ENCODE measurements around the gene SIPA1.
"Not testable (repeated sequence)": the region's sequence is repeated elsewhere in the genome, so short reads cannot be mapped to it uniquely, and the experiment has no call there.

The SIPA1 gene

DNA sequence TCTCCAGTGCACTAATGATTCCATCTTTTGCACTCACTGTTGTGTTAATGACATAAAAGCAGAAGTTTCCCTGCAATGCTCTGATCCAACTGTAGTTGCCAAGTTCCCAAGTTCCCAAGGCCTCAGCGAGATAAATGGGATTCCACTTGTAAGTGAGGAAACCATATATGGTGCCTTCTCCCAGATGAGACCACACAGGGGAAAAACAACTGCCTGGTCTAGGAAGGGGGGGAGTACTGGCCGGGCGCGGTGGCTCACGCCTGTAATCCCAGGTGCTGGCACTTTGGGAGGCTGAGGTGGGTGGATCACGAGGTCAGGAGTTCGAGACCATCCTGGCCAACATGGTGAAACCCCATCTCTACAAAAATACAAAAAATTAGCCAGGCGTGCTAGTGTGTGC is 48.1 kb downstream of the SIPA1 start:
- no peak overlapping the region for H4K8ac ChIP-seq (ENCODE audit: low read length)
- no peak for DNase-seq

DNA sequence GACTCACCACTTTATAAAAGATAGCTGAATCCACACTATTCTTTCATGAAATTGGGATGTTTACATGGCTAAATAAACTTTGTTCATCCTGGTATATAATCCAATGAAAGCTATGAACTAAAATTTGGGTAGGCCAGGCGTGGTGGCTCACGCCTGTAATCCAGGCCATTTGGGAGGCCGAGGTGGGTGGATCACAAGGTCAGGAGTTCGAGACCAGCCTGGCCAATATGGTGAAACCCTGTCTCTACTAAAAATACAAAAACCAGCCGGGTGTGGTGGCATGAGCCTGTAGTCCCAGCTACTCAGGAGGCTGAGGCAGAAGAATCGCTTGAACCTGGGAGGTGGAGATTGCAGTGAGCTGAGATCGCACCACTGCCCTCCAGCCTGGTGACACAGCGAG is 53.9 kb downstream of the SIPA1 start:
- not testable (repeated sequence) for DNase-seq; H3K4ac ChIP-seq (ENCODE audit: low read depth in 1 of 2, low read length in 2 of 2); H2BK5ac ChIP-seq (ENCODE audit: low read depth, low read length, poor library complexity, severe bottlenecking); H3K79me1 ChIP-seq (replicated peaks; ENCODE audit: low read length, poor library complexity, severe bottlenecking); H3K36me3 ChIP-seq (ENCODE audit: control insufficient read depth in 1 of 2, insufficient read depth in 2 of 2, low read depth in 1 of 2, low read length in 2 of 2); H2BK12ac ChIP-seq (ENCODE audit: low read length in 2 of 2); H2AK5ac ChIP-seq (ENCODE audit: low read length, severe bottlenecking); H2AFZ ChIP-seq (ENCODE audit: low read depth, low read length); H3K18ac ChIP-seq (ENCODE audit: low read depth in 1 of 2, low read length in 2 of 2); H3K9ac ChIP-seq (ENCODE audit: low read length); H3K23ac ChIP-seq (ENCODE audit: low read length in 2 of 2); H4K91ac ChIP-seq (ENCODE audit: low read length); H3K14ac ChIP-seq (ENCODE audit: low read length in 2 of 2); H3K4me1 ChIP-seq (ENCODE audit: control insufficient read depth, insufficient read depth, low read depth, low read length); H3K9me3 ChIP-seq (ENCODE audit: control insufficient read depth, low read length); H3K27ac ChIP-seq (ENCODE audit: low read length, poor library complexity, severe bottlenecking); H2BK120ac ChIP-seq (ENCODE audit: low read depth, low read length); H3K4me3 ChIP-seq (ENCODE audit: insufficient read depth in 1 of 2, low read depth in 1 of 2, low read length in 2 of 2); H4K8ac ChIP-seq (ENCODE audit: low read length); H2BK15ac ChIP-seq (ENCODE audit: low read depth, poor library complexity, severe bottlenecking); H3K4me2 ChIP-seq (ENCODE audit: low read length, poor library complexity, severe bottlenecking)
- H3K27me3 ChIP-seq (ENCODE audit: control insufficient read depth in 1 of 2, insufficient read depth in 1 of 2, low read length in 2 of 2) = peaks cover 6 to 17% of the 10 kb centered on the region in 2 experiments
- 92% methylated on average over 7 of the region's 8 CpGs for WGBS

More for the DNA sequence above, 48.1 kb downstream of the SIPA1 start:
- H3K27ac ChIP-seq (ENCODE audit: low read length, poor library complexity, severe bottlenecking) = no peak overlapping the region
- no peaks in the 10 kb centered on the region for H3K36me3 ChIP-seq (ENCODE audit: control insufficient read depth in 1 of 2, insufficient read depth in 2 of 2, low read depth in 1 of 2, low read length in 2 of 2)
- H3K14ac ChIP-seq (ENCODE audit: low read length in 2 of 2) = no peak overlapping the region
- H2AK5ac ChIP-seq (ENCODE audit: low read length, severe bottlenecking) = no peak overlapping the region
- H3K27me3 ChIP-seq (ENCODE audit: control insufficient read depth in 1 of 2, insufficient read depth in 1 of 2, low read length in 2 of 2) = peaks cover 23 to 24% of the 10 kb centered on the region in 2 experiments
- no peak overlapping the region for H2BK5ac ChIP-seq (ENCODE audit: low read depth, low read length, poor library complexity, severe bottlenecking)
- no peak overlapping the region for H3K4me2 ChIP-seq (ENCODE audit: low read length, poor library complexity, severe bottlenecking)
- no peaks in the 10 kb centered on the region for H3K4me1 ChIP-seq (ENCODE audit: control insufficient read depth, insufficient read depth, low read depth, low read length)
- 93% methylated on average over 3 of the region's 8 CpGs for WGBS
- H3K23ac ChIP-seq (ENCODE audit: low read length in 2 of 2) = no peak overlapping the region
- H3K18ac ChIP-seq (ENCODE audit: low read depth in 1 of 2, low read length in 2 of 2) = no peak overlapping the region
- no peaks in the 10 kb centered on the region for H3K9me3 ChIP-seq (ENCODE audit: control insufficient read depth, low read length)
- no peak overlapping the region for H2BK12ac ChIP-seq (ENCODE audit: low read length in 2 of 2)
- H4K91ac ChIP-seq (ENCODE audit: low read length) = no peak overlapping the region
- no peak overlapping the region for H3K9ac ChIP-seq (ENCODE audit: low read length)
- H2AFZ ChIP-seq (ENCODE audit: low read depth, low read length) = no peak overlapping the region
- H3K4me3 ChIP-seq (ENCODE audit: insufficient read depth in 1 of 2, low read depth in 1 of 2, low read length in 2 of 2) = no peak overlapping the region
- no peak overlapping the region for H2BK120ac ChIP-seq (ENCODE audit: low read depth, low read length)
- H2BK15ac ChIP-seq (ENCODE audit: low read depth, poor library complexity, severe bottlenecking) = no peak overlapping the region
- no peaks in the 10 kb centered on the region for H3K79me1 ChIP-seq (replicated peaks; ENCODE audit: low read length, poor library complexity, severe bottlenecking)
- no peak overlapping the region for H3K4ac ChIP-seq (ENCODE audit: low read depth in 1 of 2, low read length in 2 of 2)

DNA sequence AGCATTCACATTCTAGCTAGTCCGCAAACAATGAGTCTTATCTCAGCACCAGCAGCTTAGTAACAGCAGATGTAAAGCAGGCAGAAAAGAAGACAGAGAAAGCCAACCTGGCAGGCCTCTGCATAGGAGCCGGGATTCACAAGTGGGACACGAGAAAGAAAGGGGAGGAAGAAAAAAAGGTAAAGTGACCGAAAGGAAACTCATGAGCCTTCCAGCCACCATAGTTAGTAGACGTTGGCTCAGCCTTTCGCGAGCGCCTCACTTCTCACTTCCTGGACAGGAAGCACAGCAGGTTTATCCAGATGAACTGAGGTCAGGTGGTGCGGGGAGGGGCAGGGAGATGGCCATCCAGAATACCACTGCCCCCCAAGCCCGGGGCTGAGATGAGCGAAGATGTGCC is 54.5 kb downstream of the SIPA1 start:
- Histone ChIP-seq H3K27ac (ENCODE audit: low read length, poor library complexity, severe bottlenecking) (no peak overlapping the region), H3K23ac (ENCODE audit: low read length in 2 of 2) (no peak overlapping the region), H3K9ac (ENCODE audit: low read length) (no peak overlapping the region), H3K4me1 (ENCODE audit: control insufficient read depth, insufficient read depth, low read depth, low read length) (no peaks in the 10 kb centered on the region), H2AK5ac (ENCODE audit: low read length, severe bottlenecking) (no peak overlapping the region), H2BK120ac (ENCODE audit: low read depth, low read length) (no peak overlapping the region), H3K79me1 (replicated peaks; ENCODE audit: low read length, poor library complexity, severe bottlenecking) (no peaks in the 10 kb centered on the region), H3K14ac (ENCODE audit: low read length in 2 of 2) (no peak overlapping the region), H3K4ac (ENCODE audit: low read depth in 1 of 2, low read length in 2 of 2) (no peak overlapping the region), H3K9me3 (ENCODE audit: control insufficient read depth, low read length) (no peaks in the 10 kb centered on the region), H2BK5ac (ENCODE audit: low read depth, low read length, poor library complexity, severe bottlenecking) (no peak overlapping the region), H3K4me2 (ENCODE audit: low read length, poor library complexity, severe bottlenecking) (no peak overlapping the region), H3K4me3 (ENCODE audit: insufficient read depth in 1 of 2, low read depth in 1 of 2, low read length in 2 of 2) (no peak overlapping the region), H2BK12ac (ENCODE audit: low read length in 2 of 2) (no peak overlapping the region), H2BK15ac (ENCODE audit: low read depth, poor library complexity, severe bottlenecking) (no peak overlapping the region), H3K36me3 (ENCODE audit: control insufficient read depth in 1 of 2, insufficient read depth in 2 of 2, low read depth in 1 of 2, low read length in 2 of 2) (no peaks in the 10 kb centered on the region), H4K91ac (ENCODE audit: low read length) (no peak overlapping the region), H3K27me3 (ENCODE audit: control insufficient read depth in 1 of 2, insufficient read depth in 1 of 2, low read length in 2 of 2) (peaks cover 6 to 16% of the 10 kb centered on the region in 2 experiments), H2AFZ (ENCODE audit: low read depth, low read length) (no peak overlapping the region), H4K8ac (ENCODE audit: low read length) (peak overlapping the region; percentile 41), H3K18ac (ENCODE audit: low read depth in 1 of 2, low read length in 2 of 2) (no peak overlapping the region)
- DNase-seq = no peak
- 84% methylated on average over 11 of the region's 11 CpGs for WGBS

DNA sequence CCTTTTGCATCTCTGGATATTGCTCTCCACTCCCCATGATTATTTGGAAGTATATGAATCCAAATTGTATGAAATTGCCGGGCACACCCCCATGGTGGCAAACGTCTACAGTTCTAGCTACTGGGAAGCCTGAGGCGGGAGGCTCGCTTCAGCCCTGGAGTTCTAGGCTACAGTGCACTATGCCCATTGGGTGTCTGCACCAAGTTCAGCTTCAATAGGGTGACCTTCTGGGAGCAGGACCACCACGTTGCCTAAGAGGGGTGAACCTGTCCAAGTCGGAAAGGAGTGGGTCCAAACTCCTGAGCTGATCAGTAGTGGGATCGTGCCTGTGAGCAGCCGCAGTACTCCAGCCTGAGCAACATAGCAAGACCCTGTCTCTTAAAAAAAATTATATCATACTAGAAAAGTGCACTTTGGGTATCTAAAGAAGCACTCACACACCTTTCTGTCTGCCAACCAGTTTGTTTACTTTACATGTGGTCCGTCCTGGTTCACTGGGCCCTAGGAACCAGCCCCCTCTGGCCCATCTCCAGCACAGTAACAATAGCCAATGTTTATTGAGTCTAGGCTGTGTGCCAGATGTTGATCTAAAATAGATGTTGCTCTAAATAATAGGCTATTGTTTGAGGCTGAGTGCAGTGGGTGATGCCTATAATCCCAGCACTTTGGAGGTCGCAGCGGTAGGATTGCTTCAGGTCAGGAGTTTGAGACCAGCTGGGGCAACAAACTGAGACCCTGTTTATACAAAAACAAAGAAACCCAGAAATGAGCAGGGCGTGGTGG is 57.7 kb downstream of the SIPA1 start:
- no peak overlapping the region for H2BK120ac ChIP-seq (ENCODE audit: low read depth, low read length)
- no peak overlapping the region for H3K23ac ChIP-seq (ENCODE audit: low read length in 2 of 2)
- DNase-seq = no peak
- no peak overlapping the region for H3K4me3 ChIP-seq (ENCODE audit: insufficient read depth in 1 of 2, low read depth in 1 of 2, low read length in 2 of 2)
- H4K91ac ChIP-seq (ENCODE audit: low read length) = no peak overlapping the region
- no peak overlapping the region for H2AFZ ChIP-seq (ENCODE audit: low read depth, low read length)
- H3K14ac ChIP-seq (ENCODE audit: low read length in 2 of 2) = no peak overlapping the region
- H3K4ac ChIP-seq (ENCODE audit: low read depth in 1 of 2, low read length in 2 of 2) = no peak overlapping the region
- no peak overlapping the region for H3K9ac ChIP-seq (ENCODE audit: low read length)
- H3K36me3 ChIP-seq (ENCODE audit: control insufficient read depth in 1 of 2, insufficient read depth in 2 of 2, low read depth in 1 of 2, low read length in 2 of 2) = no peaks in the 10 kb centered on the region
- no peak overlapping the region for H3K4me2 ChIP-seq (ENCODE audit: low read length, poor library complexity, severe bottlenecking)
- H3K27me3 ChIP-seq (ENCODE audit: control insufficient read depth in 1 of 2, insufficient read depth in 1 of 2, low read length in 2 of 2) = peaks cover 25 to 29% of the 10 kb centered on the region in 2 experiments
- no peaks in the 10 kb centered on the region for H3K4me1 ChIP-seq (ENCODE audit: control insufficient read depth, insufficient read depth, low read depth, low read length)
- H3K18ac ChIP-seq (ENCODE audit: low read depth in 1 of 2, low read length in 2 of 2) = no peak overlapping the region
- H3K79me1 ChIP-seq (replicated peaks; ENCODE audit: low read length, poor library complexity, severe bottlenecking) = no peaks in the 10 kb centered on the region
- no peak overlapping the region for H2BK12ac ChIP-seq (ENCODE audit: low read length in 2 of 2)
- H2BK5ac ChIP-seq (ENCODE audit: low read depth, low read length, poor library complexity, severe bottlenecking) = no peak overlapping the region
- WGBS = 80% methylated on average over 12 of the region's 12 CpGs
- H3K9me3 ChIP-seq (ENCODE audit: control insufficient read depth, low read length) = no peaks in the 10 kb centered on the region
- H2AK5ac ChIP-seq (ENCODE audit: low read length, severe bottlenecking) = no peak overlapping the region
- H3K27ac ChIP-seq (ENCODE audit: low read length, poor library complexity, severe bottlenecking) = no peak overlapping the region
- H2BK15ac ChIP-seq (ENCODE audit: low read depth, poor library complexity, severe bottlenecking) = no peak overlapping the region
- H4K8ac ChIP-seq (ENCODE audit: low read length) = no peak overlapping the region
